AG04450 (cell line): ENCODE data around the gene TOM1. TPM values are rescaled to one million over a fixed set of nuclear protein-coding genes. Genes with fewer than 3 reads are reported as not detected.

Experiments used
- CTCF ChIA-PET: fragments of 300-600, 350-600 bp; formaldehyde crosslinking; extraction: SDS; loops from one replicate; lab custom pipeline; 2022; ENCODE audit warnings: antibody characterized with exemption, inconsistent platforms; lab: Charles Lee
- POLR2A ChIA-PET: fragments of 350-600 bp; formaldehyde crosslinking; extraction: SDS; loops from one replicate; lab custom pipeline; 2021; ENCODE audit warnings: antibody characterized with exemption, inconsistent platforms; lab: Yijun Ruan, JAX
- DNase-seq: peaks from one replicate; pipeline ENCODE4 v3.0.0-alpha.2; 2011; ENCODE audit warnings: low read depth, low spot score
- H3K27ac ChIP-seq: one replicate; pipeline ENCODE4 v1.5.1; 2012; ENCODE audit warnings: low read depth, low read length, control low read depth
- H3K27me3 ChIP-seq: one replicate; pipeline ENCODE4 v1.6.0; 2012; ENCODE audit warnings: low read length; ENCODE audit not compliant: control insufficient read depth, insufficient read depth
- H3K4me3 ChIP-seq: 2 replicates; pipeline ENCODE4 v1.5.1; 2011; ENCODE audit warnings: mild to moderate bottlenecking, low read depth, low read length, control low read depth
- H3K9me3 ChIP-seq: 2 replicates; pipeline ENCODE4 v1.5.1; 2012; ENCODE audit warnings: low read length; ENCODE audit not compliant: control insufficient read depth, insufficient read depth
- polyA plus RNA-seq: library from polyadenylated mRNA; depleted of rRNA; stranded (reverse); fragments of >200 nt; gene quantifications from 2 replicates; pipeline ENCODE4 v1.2.3, GENCODE V29; 2011
- TF ChIP-seq, protein P1 (sequence below): IDR thresholded peaks from 2 replicates; pipeline ENCODE4 v1.5.1; 2011; ENCODE audit warnings: low read depth, low read length, control low read depth, inconsistent platforms

Gene TOM1
- polyA plus RNA-seq, 1 experiment, result 40.0 TPM

GRCh38 chr22:35292786-35293185 lies 6.9 kb upstream of the TOM1 start:
- ChIA-PET CTCF (no interaction called here), POLR2A (no interaction called here)
- TF ChIP-seq, protein P1, sequence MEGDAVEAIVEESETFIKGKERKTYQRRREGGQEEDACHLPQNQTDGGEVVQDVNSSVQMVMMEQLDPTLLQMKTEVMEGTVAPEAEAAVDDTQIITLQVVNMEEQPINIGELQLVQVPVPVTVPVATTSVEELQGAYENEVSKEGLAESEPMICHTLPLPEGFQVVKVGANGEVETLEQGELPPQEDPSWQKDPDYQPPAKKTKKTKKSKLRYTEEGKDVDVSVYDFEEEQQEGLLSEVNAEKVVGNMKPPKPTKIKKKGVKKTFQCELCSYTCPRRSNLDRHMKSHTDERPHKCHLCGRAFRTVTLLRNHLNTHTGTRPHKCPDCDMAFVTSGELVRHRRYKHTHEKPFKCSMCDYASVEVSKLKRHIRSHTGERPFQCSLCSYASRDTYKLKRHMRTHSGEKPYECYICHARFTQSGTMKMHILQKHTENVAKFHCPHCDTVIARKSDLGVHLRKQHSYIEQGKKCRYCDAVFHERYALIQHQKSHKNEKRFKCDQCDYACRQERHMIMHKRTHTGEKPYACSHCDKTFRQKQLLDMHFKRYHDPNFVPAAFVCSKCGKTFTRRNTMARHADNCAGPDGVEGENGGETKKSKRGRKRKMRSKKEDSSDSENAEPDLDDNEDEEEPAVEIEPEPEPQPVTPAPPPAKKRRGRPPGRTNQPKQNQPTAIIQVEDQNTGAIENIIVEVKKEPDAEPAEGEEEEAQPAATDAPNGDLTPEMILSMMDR, result no peak
- H3K4me3 ChIP-seq, result no peak overlapping the region
- no peaks in the 10 kb centered on the region for H3K27me3 ChIP-seq
- DNase-seq, result no peak
- H3K27ac ChIP-seq, result no peak overlapping the region
- H3K9me3 ChIP-seq, result no peaks in the 10 kb centered on the region

DNA sequence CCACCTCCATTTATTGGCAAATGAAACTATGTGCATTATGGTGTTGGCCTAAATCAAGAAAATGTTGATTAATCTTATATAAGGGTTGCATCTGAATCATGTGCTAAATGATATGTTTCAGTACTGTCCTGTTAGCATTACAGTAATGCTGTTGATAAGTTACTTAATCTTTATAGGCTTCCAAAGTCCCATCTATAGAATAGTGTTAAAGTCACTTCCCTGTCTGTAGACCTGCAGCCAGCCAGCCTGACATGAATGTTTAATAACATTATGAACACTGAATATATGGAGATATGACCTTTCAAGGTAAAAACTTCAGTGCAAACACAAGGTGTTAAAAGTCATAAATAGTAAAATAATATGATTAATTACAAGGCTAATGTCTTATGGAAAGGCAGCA lies 3.6 kb upstream of the TOM1 start:
- Histone ChIP-seq H3K27ac (no peak overlapping the region), H3K27me3 (no peaks in the 10 kb centered on the region), H3K4me3 (no peak overlapping the region), H3K9me3 (no peaks in the 10 kb centered on the region; the same call in 1 of the 2 replicates)
- ChIA-PET CTCF (no interaction called here), POLR2A (no interaction called here)
- no peak for DNase-seq
- TF ChIP-seq, protein P1, result no peak

GRCh38 chr22:35299217-35299672 lies 449 bp upstream of the TOM1 start:
- no peak for DNase-seq
- no peaks in the 10 kb centered on the region; the same call in 1 of the 2 replicates for H3K9me3 ChIP-seq

GRCh38 chr22:35301372-35301874 lies 1.7 kb downstream of the TOM1 start:
- Histone ChIP-seq H3K4me3 (peak overlapping the region; percentile 39), H3K27ac (peak overlapping the region; percentile 94), H3K27me3 (no peaks in the 10 kb centered on the region), H3K9me3 (no peaks in the 10 kb centered on the region; the same call in 1 of the 2 replicates)
- CTCF ChIA-PET, result no interaction called here
- POLR2A ChIA-PET, result interaction anchor here (0.6 to 1.1 kb wide), 3 partner anchors 29 to 527 kb away, joined by 3 to 6 read pairs (median 5); no protein-coding TSS in a partner anchor
- TF ChIP-seq, protein P1, result no peak
- DNase-seq, result peak; percentile 70

More at GRCh38 chr22:35299217-35299672, 449 bp upstream of the TOM1 start:
- ChIA-PET CTCF (no interaction called here), POLR2A (interaction anchor here (0.7 to 1.5 kb wide), 5 partner anchors 14 to 81 kb away, joined by 4 to 11 read pairs (median 5); partner anchors contain the start of gene HMGXB4)
- Histone ChIP-seq H3K4me3 (peak overlapping the region; percentile 86), H3K27me3 (no peaks in the 10 kb centered on the region), H3K27ac (peak overlapping the region; percentile 94)
- TF ChIP-seq, protein P1, result no peak

DNA sequence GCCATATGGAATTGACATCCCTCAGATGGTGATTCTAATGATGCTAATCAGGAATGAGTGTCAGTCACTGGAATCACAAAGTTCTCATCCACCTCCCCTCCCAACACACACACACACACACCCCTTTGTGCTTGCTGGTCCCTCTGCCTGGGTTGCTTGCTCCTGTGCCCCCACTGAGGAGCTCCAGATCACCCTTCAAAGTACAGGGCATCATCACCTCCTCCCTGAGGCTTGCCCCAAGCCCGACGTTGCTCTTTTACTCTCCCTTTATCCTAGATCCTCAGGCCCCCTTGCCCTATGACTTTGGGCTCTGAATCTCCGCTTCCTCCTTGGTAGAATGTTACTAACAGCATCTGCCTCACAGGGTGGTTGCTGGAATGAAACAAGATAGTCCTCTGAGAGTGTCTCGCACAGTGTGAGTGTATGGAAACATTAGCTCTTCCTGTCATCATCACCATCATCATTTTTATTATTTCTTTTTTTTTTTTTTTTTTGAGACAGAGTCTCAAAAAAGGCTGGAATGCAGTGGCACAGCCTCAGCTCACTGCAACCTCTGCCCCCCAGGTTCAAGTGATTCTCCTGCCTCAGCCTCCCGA lies 3.4 kb downstream of the TOM1 start:
- Histone ChIP-seq H3K9me3 (no peaks in the 10 kb centered on the region; the same call in 1 of the 2 replicates), H3K27ac (no peak overlapping the region), H3K27me3 (no peaks in the 10 kb centered on the region), H3K4me3 (no peak overlapping the region)
- no peak for DNase-seq
- ChIA-PET CTCF (interaction anchor here (0.5 kb wide), 1 partner anchor 763 kb away, joined by 4 read pairs; no protein-coding TSS in a partner anchor), POLR2A (no interaction called here)
- TF ChIP-seq, protein P1, result no peak
